GM18520 (cell line): ENCODE results near the gene CD200R1L.
"Not testable (repeated sequence)": the region's sequence is repeated elsewhere in the genome, so short reads cannot be mapped to it uniquely, and the experiment has no call there.

Experiments
- ATAC-seq: cut with Tn5 transposase; IDR thresholded peaks from one replicate; pipeline ENCODE4 v1.9.1; 2021; ENCODE audit not compliant: unreplicated experiment

CD200R1L gene, protein sequence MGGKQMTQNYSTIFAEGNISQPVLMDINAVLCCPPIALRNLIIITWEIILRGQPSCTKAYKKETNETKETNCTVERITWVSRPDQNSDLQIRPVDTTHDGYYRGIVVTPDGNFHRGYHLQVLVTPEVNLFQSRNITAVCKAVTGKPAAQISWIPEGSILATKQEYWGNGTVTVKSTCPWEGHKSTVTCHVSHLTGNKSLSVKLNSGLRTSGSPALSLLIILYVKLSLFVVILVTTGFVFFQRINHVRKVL

DNA sequence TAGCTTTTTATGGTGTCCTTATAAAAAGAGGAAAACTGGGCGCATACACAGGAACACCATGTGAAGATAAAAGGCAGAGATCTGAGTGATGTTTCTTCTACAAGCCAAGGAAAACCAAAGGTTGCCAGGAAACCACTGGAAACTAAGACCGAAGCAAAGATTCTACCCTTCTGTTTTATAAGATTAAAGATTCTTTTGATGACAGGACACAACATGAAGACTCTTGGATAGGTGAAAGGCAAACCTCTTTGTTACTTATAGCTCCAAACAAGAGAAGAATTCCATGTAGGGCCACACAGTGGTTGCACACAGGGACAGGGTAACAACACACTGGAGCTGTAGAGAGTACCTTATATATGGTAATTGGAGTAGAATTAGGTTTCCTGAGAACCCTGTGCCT, at the start of gene CD200R1L:
CD200R1L (minus strand) TSS at position 101 of the 400 bp plus-strand sequence. CDS start 17,497 bp downstream, outside the sequence.
- no peak for ATAC-seq

DNA sequence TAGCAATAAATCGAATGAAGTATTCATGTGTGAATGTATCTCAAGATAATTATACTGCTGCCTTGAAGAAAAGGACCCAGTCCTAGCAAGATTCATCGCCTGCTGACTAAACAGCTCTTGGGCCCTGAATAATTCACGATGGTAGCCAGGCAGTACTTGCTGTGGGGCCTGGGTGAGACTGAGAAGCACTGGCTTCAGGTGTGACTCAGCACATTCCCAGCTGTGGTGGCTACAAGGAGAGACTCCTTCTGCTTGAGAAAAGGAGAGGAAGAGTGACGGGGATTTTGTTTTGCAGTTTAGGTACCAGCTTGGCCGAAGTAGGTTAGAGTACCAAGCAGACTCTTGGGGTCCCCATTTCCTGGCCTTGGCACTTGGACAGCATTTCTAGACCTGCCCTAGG, 47.6 kb upstream of the CD200R1L start:
- no peak for ATAC-seq

DNA sequence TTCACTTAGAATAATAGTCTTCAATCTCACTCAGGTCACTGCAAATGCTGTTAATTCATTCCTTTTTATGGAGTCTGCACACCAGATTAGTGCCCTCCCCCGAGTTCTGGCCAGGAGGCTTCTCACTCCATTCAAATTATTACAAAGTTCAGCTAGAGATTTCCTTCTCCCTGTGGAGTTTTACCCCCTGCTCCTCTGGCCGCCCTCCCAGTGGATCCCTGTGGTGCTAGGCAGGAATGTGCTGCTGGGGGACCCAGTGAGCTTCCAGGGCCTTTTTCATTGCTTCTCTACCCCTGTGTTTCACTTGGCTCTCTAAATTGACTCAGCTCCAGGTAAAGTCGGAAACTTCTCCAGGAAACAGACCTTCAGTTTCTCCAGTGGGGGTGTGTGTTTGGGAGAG, 42.7 kb upstream of the CD200R1L start:
- no peak for ATAC-seq

DNA sequence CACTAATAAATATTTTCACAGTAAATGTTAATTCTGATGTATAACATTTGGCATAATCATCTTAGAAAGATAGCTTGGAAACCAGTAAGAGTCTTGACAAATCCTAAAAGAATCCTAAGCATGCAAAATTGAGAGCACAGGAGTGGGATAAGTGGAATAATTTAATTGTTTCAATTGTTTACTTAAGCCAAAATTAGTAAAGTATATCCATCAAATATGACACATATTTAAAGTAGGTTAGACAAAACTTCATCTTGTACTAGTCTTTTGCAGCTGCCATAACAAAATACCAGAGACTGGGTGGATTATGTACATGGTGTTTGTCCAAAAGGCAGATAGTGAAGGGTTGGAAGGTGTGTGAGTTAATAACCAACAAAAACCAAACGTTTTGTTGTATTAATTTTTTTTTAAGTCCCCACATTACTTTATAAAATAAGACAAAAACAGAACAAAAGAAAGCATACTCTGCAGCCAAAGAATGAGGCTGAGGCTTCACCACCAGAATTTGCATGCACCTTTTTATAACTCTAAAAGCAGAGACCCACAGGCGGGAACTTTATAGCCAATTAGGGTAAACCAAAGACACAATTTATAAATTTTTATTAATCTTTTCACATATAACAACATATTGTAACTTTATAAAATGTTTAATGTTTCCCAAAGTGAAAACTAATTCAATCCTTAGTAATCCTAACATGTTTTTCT, 41.9 kb upstream of the CD200R1L start:
- ATAC-seq, result no peak

DNA sequence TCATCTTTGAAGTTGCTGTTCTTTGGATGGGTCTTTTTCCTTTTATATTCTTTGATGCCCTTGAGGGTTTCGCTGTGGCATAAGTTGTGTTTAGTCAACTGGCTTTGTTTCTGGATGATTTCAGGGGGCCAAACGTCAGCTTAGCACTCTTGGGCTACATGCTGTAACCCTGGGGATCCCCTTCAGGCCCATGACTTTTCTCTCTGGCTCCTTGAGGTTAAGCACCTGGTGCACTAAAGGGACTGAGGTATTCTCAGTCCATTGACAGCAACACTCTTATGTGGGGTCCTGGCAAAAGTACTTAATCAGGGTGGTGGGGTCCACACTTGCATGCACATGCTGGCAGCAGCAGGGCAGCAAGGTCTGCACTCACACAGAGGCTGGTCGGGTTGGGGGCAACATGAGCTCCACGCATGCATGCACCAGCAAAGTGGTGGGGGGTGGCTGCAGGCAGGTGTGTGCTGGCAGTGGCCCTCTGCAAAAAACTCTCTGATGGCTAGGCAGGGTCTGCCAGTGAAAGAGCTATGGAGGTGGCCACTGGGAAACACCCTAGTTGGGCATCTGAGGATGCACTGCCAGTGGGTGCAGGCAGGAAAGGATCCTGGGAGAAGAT, 38.1 kb upstream of the CD200R1L start:
- ATAC-seq, result no peak

DNA sequence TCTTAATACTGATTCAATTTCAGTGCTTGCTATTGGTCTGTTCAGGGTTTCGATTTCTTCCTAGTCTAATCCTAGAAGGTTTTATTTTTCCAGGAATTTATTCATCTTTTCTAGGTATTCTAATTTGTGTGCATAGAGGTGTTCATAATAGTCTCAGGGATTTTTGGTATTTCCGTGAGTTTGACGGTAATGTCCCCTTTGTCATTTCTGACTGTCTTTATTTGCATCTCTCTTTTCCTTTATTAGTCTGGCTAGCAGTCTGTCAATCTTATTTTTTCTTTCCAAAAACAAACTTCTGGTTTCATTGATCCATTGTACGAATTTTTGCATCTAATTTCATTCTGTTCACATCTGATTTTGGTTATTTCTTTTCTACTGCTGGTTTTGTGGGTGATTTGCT, 35.2 kb upstream of the CD200R1L start:
- ATAC-seq, result no peak

DNA sequence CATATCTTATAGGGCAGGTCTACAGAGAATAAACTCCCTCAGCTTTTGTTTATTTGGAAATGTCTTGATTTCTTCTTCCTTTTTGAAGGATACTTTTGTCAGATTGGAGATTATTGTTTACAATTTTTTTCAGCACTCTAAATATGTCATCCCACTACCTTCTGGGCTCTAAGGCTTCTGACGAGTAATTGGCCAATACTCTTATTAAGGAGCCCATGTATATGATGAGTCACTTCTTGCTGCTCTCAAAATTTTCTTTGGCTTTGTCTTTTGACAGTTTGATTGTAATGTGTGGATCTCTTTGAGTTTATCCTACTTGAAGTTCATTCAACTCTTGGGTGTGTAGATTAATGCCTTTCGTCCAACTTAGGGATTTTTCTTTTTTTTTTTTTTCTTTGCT, 28.9 kb upstream of the CD200R1L start:
- no peak for ATAC-seq

DNA sequence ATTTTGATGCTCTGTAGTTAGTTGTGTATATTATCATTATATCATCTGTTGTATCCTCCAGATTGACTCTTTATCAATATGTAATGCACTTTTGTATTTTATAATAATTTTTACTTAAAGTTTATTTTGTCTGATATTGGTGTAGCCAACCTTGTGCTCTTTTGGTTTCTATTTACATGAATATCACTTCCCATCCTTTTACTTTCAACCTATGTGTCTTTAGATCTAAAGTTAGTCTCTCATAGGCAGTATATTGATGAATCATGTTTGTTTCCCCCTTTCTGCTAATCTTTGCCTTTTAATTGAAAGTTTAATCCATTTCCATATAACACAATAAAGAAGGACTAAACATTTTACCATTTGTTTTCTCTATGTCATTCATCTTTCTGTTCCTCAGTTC, 28.1 kb upstream of the CD200R1L start:
- peak; percentile 52 for ATAC-seq

DNA sequence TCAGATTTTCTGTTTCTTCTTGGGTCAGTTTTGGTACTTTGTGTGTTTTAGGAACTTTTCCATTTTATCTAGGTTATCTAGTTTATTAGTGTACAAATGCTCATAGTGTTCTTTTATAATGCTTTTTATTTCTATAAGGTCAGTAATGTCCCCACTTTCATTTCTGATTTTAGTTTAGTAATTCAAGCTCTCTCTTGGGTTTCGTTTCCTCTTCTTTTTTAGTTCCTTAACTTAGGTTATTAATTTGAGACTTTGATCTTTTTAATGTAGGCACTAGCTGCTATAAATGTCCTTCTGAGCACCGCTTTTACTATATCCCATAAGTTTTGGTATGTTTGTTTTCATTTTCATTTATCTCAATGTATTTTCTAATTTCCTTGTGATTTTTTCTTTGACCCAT, 27.0 kb upstream of the CD200R1L start:
- peak; percentile 57 for ATAC-seq

DNA sequence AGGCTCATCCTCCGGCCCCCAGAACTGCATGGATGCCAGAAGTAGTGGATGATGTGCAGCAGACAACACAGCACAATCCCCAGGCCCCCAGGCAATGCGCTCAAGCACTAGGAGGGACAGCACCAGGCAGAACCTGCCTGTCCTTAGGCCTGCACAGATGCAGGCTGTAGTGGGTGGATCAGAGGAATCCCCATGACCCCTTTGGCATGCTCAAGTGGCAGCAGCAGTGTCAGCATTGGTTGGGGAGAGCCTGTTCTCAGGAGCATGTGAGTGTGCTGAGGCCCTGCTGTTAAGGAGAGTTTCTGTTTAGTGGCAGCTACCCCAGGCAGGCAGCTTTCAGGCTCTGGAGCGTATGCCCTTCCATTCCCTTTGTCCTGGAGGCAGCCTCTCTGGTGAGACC, 25.1 kb upstream of the CD200R1L start:
- ATAC-seq, result no peak

DNA sequence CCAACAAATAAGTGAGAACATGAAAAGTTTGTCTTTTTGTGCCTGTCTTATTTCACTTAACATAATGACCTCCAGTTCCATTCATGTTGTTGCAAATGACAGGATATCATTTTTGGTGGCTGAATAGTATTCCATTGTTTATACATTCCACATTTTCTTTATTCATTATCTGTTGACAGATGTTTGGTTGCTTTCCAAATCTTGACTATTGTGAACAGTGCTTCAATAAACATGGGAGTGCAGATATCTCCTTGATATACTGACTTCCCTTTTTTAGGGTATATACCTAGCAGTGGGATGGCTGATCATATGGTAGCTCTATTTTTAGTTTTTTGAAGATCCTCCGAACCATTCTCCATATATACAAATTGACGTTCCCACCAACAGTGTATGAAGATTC, 19.1 kb upstream of the CD200R1L start:
- no peak for ATAC-seq

DNA sequence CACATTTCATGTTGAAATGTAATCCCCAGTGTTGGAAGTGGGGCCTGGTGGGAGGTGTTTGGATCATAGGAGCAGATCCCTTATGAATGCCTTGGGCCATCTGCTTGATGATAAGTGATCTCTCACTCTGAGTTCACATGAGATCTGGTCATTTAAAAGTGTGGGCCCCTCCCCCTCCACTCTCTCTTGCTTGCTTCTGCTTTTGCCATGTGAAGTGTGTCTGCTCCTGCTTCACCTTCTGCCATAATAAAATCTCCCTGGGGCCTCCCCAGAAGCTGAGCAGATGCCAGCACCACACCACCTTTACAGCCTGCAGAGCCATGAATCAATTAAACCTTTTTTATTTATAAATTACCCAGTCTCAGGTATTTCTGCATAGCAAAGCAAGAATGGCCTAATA, 14.2 kb upstream of the CD200R1L start:
- no peak for ATAC-seq

DNA sequence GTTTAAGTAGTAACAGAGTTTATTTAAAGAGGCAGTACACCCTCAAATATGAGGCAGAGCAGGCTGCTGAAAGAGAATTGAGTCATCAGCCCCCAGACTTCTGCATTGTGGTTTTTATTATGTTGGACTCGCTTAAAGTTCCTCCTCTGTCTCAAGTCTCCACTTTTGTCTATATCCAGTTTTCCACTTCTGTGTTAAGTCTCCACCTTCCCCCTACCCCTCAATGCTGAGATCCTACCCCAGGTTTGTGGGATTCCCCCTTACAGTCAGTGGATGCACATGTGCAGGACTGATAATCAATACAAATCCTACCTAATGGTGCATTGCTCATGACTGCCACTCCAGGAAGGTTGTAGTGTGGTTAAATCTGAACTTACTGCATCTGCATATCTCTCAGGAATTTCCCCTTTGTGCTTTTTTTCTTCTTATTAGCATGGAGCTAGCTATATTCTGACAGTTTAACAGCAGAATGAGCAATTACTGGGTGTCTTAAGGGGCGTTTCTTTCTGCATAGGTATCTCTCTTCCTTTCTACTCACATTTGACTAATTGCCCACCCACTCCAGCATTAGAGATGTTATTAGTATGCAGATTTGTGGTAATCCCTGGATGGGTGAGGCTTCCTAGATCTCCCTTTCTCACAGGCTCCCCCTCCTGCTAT, 11.9 kb upstream of the CD200R1L start:
- ATAC-seq, result peak; percentile 50

DNA sequence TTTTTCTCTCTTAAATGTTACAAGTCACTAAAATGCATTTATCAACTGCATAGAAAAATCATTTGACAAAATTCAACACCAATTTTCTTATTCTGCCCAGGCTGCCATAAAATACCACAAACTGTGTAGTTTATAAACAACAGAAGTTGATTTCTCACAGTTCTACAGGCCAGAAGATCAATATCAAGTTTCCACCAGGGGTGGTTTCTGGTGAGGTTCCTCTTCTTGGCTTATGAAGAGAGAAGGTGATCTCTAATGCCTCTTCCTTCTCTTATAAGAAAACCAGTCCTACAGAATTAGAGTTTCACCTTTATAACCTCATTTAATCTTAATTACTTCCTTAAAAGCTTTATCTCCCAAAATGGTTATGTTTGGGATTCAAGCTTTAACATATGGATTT, 10.9 kb upstream of the CD200R1L start:
- no peak for ATAC-seq

DNA sequence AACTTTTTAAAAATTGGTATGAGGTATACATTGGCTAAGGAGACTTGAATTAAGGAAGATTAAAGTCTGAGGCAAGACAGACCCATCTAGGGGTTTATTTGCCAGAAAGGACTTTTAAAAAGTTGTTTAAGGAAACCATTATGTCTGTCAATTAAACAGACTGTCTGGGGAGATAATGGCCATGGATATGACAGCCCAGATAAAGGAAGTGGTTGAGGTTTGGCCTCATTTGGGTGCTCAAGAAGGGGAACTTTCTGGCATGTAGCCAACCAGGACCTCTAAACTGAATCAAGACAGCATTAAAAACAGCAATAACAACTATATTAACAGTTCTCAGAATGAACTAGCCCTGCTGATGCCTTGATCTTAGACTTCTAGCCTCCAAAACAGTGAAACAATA, 9.9 kb upstream of the CD200R1L start:
- ATAC-seq, result no peak

DNA sequence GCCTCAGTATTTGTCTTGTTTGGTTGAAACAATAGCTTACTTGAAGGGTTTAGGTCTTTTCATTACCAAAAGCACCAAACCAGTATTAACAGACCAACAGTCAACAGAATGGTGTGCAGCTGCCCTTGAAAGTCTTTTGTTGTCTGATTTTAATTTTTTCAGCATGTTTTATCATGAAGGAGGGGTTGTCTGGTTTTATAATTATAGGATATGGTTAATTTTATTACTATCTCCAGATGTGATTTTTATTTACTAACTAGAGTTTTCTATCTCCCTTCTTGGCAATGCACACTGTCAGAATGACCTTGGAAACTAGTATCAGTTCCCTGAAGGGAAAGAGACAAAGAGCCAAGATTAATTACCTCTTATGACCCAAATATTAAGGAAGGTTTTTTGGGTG, 9.2 kb upstream of the CD200R1L start:
- ATAC-seq, result no peak

DNA sequence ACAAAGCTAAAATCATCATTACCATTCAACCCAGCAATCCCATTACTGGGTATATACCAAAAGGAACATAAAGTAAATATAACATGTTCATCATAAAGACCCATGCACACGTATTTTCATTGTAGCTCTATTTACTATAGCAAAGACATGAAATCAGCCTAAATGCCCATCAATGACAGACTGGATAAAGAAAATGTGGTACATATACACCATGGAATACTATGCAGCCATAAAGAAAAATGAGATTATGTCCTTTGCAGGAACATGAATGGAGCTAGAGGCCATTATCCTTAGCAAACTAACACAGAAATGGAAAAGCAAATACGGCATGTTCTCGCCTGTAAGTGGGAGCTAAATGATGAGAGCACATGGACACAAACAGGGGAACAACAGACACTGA, 8.4 kb upstream of the CD200R1L start:
- ATAC-seq, result not testable (repeated sequence)

DNA sequence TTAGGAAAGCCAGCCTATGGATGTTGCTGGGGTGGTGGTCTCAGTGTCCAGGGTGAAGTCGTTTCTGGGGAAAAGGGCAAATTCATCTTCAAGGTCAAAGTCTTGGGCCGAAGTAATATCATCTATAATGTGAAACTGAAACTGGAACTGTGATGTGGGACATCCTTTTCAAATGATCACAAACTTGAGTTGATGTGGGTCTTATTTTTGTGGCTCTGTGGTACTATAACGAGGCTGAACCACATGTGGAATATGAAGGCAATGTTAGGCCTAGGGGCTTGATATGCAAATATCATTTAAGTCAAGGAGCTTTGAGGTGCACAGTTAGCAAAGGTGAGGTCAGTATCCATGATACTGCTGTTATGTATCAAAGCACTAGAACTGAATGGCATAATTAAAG, 1.5 kb upstream of the CD200R1L start:
- ATAC-seq, result no peak

DNA sequence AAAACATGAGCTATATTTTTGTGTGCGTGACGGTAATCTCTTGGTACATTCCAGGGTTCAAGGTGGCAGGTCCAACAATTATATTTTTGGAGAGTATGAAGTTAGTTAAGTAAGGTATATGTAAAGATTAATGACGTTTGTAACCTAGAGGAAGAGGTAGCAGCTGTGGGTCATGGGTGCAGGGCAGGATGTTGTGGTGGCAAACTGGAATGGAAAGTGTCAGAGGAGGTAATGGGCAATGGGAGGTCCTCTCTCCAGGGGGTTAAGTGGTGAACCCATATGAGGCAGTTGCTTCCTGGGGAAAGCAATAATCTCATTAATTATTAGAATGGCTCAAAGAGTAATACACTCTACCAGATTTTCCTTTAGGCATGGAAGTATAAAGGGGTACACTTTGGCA, 1.0 kb upstream of the CD200R1L start:
- no peak for ATAC-seq

DNA sequence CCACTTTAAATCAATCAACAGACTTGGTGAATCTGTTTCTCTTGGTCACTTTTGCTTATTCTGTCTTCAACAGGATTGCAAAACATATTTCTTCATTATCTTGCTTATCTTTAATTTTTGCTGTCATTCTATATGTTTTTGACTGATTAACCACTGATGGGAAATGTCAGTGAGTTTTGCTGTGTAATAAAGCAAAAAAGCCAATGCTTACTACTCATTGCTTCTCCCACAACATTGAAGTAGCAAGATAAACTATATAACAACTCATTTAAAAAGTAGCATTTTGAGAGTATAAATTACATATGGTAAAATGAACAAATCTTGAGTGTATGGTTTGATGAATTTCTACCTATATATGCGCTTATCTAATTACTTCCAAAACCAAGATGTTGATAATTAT, 892 bp downstream of the CD200R1L start:
- ATAC-seq, result no peak

DNA sequence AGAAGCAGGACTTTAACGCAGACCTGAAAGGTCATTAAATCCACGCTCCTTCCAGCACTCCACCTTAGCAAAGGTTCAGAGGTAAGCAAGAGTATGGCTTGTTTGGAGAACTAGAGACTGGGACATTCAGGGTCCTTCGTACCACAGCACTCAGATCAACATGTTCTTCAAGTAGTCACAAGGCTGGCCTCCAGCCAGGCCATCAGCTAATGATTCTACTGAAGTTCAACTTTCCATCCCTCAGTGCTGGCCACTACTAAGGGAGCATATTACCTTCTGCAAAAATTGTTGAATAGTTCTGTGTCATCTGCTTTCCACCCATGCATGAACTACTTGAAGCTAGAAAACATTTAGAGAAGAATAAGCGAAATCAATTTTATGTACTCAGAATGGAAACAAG, 17.6 kb downstream of the CD200R1L start:
- no peak for ATAC-seq
